Transverse colon (tissue), 4 donors: Measurements from ENCODE around the gene RALGAPA1. TPM values are rescaled to one million over a fixed set of nuclear protein-coding genes. Genes with fewer than 3 reads are reported as not detected.

ENCODE experiments used
- DNase-seq: peaks from one replicate; pipeline ENCODE4 v3.0.0-alpha.2; 2019
- H3K27ac ChIP-seq, 4 donors: fragments of 200-600 bp; sonication (generic); 2 replicates each; pipeline ENCODE4 v1.5.1; 2016 to 2018; ENCODE audit warnings: inconsistent platforms in 4 of 4
- H3K27me3 ChIP-seq: fragments of 200-600 bp; sonication (generic); 2 replicates; pipeline ENCODE4 v1.5.1; 2017; ENCODE audit warnings: inconsistent platforms
- H3K36me3 ChIP-seq, 4 donors: fragments of 200-600 bp; sonication (generic); 2 replicates each; pipeline ENCODE4 v1.5.1; 2017 to 2019; ENCODE audit warnings: inconsistent platforms in 4 of 4
- H3K4me1 ChIP-seq, 4 donors: fragments of 200-600 bp; sonication (generic); 2 replicates each; pipeline ENCODE4 v1.5.1; 2017 to 2020; ENCODE audit warnings: inconsistent platforms in 4 of 4
- H3K4me3 ChIP-seq, 4 donors: fragments of 200-600 bp; sonication (generic); 1 replicate in 1 of 4; 2 replicates in 3 of 4; pipeline versions ENCODE4 v1.5.1 to v1.6.1; 2017 to 2019; ENCODE audit warnings: inconsistent platforms in 4 of 4
- H3K9me3 ChIP-seq, 2 donors: fragments of 200-600 bp; sonication (generic); 2 replicates each; pipeline ENCODE4 v1.5.1; 2017 to 2019; ENCODE audit warnings: inconsistent platforms in 2 of 2
- CTCF ChIP-seq, 5 experiments: fragments of 200-600 bp in 3 of 5; fragments of 450-650 bp in 2 of 5; sonication (generic) in 3 of 5; IDR thresholded peaks; 1 replicate in 2 of 5; 2 replicates in 3 of 5; pipeline ENCODE4 v1.5.1; 2016 to 2017; ENCODE audit warnings: antibody characterized with exemption in 5 of 5, inconsistent platforms in 3 of 5, mild to moderate bottlenecking in 2 of 5, moderate library complexity in 1 of 5
- EP300 ChIP-seq: sonication (generic); formaldehyde crosslinking; IDR thresholded peaks from one replicate; pipeline ENCODE4 v1.6.1; 2017; ENCODE audit warnings: antibody characterized with exemption, low read depth
- POLR2A ChIP-seq: fragments of 450-650 bp; IDR thresholded peaks from one replicate; pipeline ENCODE4 v1.6.1; 2016; ENCODE audit warnings: antibody characterized with exemption, mild to moderate bottlenecking, moderate library complexity
- POLR2AphosphoS5 ChIP-seq, 3 donors: sonication (generic); formaldehyde crosslinking; IDR thresholded peaks; one replicate each; pipeline ENCODE4 v1.6.1; 2016; ENCODE audit warnings: antibody characterized with exemption in 3 of 3
- WGBS, 2 donors: methylation state at CpG; one replicate each; pipeline ENCODE4 v1.1.5; 2018; ENCODE audit warnings: low coverage in 1 of 2; 5-methylcytosine and 5-hydroxymethylcytosine counted together
- in situ Hi-C, 4 donors: fragments of 200-750 bp; cut with MboI; loops; one replicate each; pipeline versions ENCODE4 v1.15.0 to v1.15.1; 2017; ENCODE audit warnings: low sequenced_read_pairs in 3 of 4, low pct_ligation_motif_present in 1 of 4, low pct_unique_long_range_greater_than_20kb in 1 of 4
- intact Hi-C: fragments of 100-400 bp; cut with DNase I; formaldehyde crosslinking; loops from one replicate; pipeline ENCODE4 v1.15.1; 2023; ENCODE audit warnings: low total_unique reads
- total RNA-seq, 4 donors: library from RNA; depleted of rRNA; stranded (reverse); fragments of >200 nt; gene quantifications; one replicate each; pipeline ENCODE4 v1.1.0, GENCODE V29; 2016

The RALGAPA1 gene
- total RNA-seq, 4 donors from 2014 or later, result 84.7 to 122 (median 119) TPM

GRCh38 chr14:35829449-35829848, 20.4 kb upstream of the RALGAPA1 start:
- 55 to 85% methylated on average over 1 of the region's 1 CpG for WGBS, 2 donors
- peaks cover 0 to 11% (median 0%) of the 10 kb centered on the region in 4 donors for H3K36me3 ChIP-seq
- in situ Hi-C loops, result no loop called here
- peaks cover 0 to 12% (median 6%) of the 10 kb centered on the region in 4 donors for H3K4me1 ChIP-seq
- H3K4me3 ChIP-seq, result no peak overlapping the region
- no peak for DNase-seq
- no peaks in the 10 kb centered on the region for H3K27me3 ChIP-seq
- H3K27ac ChIP-seq, result no peak overlapping the region
- H3K9me3 ChIP-seq, result no peaks in the 10 kb centered on the region
- intact Hi-C loops, result no loop called here
- no peak for TF ChIP-seq CTCF (IDR thresholded peaks at IDR 0.05)
- no peak for TF ChIP-seq POLR2AphosphoS5 (IDR thresholded peaks at IDR 0.05)
- no peak for TF ChIP-seq EP300
- TF ChIP-seq POLR2A, result no peak

GRCh38 chr14:35827678-35828472, 18.8 kb upstream of the RALGAPA1 start:
- H3K4me1 ChIP-seq, result peaks cover 0 to 12% (median 6%) of the 10 kb centered on the region in 4 donors
- in situ Hi-C loops, result no loop called here
- no peak for DNase-seq
- intact Hi-C loops, result no loop called here
- peaks cover 0 to 11% (median 0%) of the 10 kb centered on the region in 4 donors for H3K36me3 ChIP-seq
- no peak for TF ChIP-seq POLR2AphosphoS5 (IDR thresholded peaks at IDR 0.05)
- TF ChIP-seq CTCF (IDR thresholded peaks at IDR 0.05), result no peak
- no peak for TF ChIP-seq EP300
- TF ChIP-seq POLR2A, result no peak
- no peaks in the 10 kb centered on the region for H3K27me3 ChIP-seq
- no peak overlapping the region for H3K27ac ChIP-seq
- WGBS, 2 donors, result 88 to 92% methylated on average over 11 of the region's 11 CpGs
- no peak overlapping the region for H3K4me3 ChIP-seq
- no peaks in the 10 kb centered on the region for H3K9me3 ChIP-seq

- WGBS, 2 donors, result 4 to 8% methylated on average over 3 to 11 of the region's 11 CpGs
- intact Hi-C loops, result no loop called here
- Histone ChIP-seq H3K4me1 (peaks cover 0 to 12% (median 6%) of the 10 kb centered on the region in 4 donors), H3K9me3 (no peaks in the 10 kb centered on the region), H3K4me3 (peak overlapping the region; percentile 62 to 86 (median 84)), H3K27ac (peak overlapping the region; percentile 94 to 99 (median 98)), H3K27me3 (no peaks in the 10 kb centered on the region), H3K36me3 (peaks cover 0 to 6% (median 0%) of the 10 kb centered on the region in 4 donors)
- no peak for DNase-seq
- TF ChIP-seq CTCF (IDR thresholded peaks at IDR 0.05) (peak in 1 of 5 experiments; percentile 4), POLR2A (no peak)
- in situ Hi-C loops, result no loop called here
Observed at GRCh38 chr14:35826952-35827416, 17.9 kb upstream of the RALGAPA1 start.

- peak; percentile 98 for DNase-seq
- WGBS, 2 donors, result 0% methylated on average over 58 of the region's 70 CpGs; no CpG with 5 or more reads in 1 of the 2 donors
- peaks cover 0 to 17% (median 6%) of the 10 kb centered on the region in 4 donors for H3K4me1 ChIP-seq
- peaks cover 0 to under 1% (median 0%) of the 10 kb centered on the region in 4 donors for H3K36me3 ChIP-seq
- peak; percentile 85 for TF ChIP-seq POLR2A
- peak in 1 of 5 experiments; percentile 14 for TF ChIP-seq CTCF (IDR thresholded peaks at IDR 0.05)
- no peak for TF ChIP-seq EP300
- peak; percentile 76 to 91 (median 85) for TF ChIP-seq POLR2AphosphoS5 (IDR thresholded peaks at IDR 0.05)
- peak within 1 kb of the TSS; percentile 62 to 86 (median 84) for H3K4me3 ChIP-seq
- intact Hi-C loops (no loop called here), in situ Hi-C loops (no loop called here)
- H3K9me3 ChIP-seq, result no peaks in the 10 kb centered on the region
- H3K27ac ChIP-seq, result peak within 1 kb of the TSS; percentile 94 to 99 (median 98)
- no peaks in the 10 kb centered on the region for H3K27me3 ChIP-seq
Observed at GRCh38 chr14:35826218-35826951, 17.3 kb upstream of the RALGAPA1 start, which contains the start of gene BRMS1L. TSS of gene BRMS1L (plus strand) at chr14:35826338. CDS start at chr14:35826517, 179 bp downstream.
